Activated CD8-positive, alpha-beta memory T cell treated with anti-CD3 and anti-CD28 coated beads for 4 hours (primary cell): ENCODE data around the gene NECTIN4.
"Not testable (repeated sequence)": the region's sequence is repeated elsewhere in the genome, so short reads cannot be mapped to it uniquely, and the experiment has no call there.

ENCODE experiments used
- DNase-seq, 2 donors: peaks; one replicate each; pipeline ENCODE4 v3.0.0-alpha.2; 2020; ENCODE audit warnings: low read depth in 2 of 2

Gene NECTIN4

GRCh38 chr1:161026954-161027353 lies 62.4 kb downstream of the NECTIN4 start:
- not testable (repeated sequence) for DNase-seq

DNA sequence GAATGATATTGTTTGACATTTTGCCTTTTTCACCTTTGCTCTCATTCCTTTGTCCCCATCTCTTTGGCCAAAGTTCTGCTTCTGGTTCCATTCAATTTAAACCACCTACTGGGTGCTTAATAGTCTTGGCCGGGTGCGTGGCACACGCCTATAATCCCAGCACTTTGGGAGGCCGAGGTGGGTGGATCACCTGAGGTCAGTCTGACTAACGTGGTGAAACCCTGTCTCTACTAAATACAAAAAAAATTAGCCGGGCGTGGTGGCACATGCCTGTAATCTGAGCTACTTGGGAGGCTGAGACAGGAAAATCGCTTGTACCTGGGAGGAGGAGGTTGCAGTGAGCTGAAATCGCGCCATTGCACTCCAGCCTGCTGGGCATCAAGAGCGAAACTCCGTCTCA lies 66.9 kb downstream of the NECTIN4 start:
- not testable (repeated sequence) for DNase-seq

- no peak for DNase-seq
Observed at GRCh38 chr1:161021970-161022353, 67.4 kb downstream of the NECTIN4 start.

DNA sequence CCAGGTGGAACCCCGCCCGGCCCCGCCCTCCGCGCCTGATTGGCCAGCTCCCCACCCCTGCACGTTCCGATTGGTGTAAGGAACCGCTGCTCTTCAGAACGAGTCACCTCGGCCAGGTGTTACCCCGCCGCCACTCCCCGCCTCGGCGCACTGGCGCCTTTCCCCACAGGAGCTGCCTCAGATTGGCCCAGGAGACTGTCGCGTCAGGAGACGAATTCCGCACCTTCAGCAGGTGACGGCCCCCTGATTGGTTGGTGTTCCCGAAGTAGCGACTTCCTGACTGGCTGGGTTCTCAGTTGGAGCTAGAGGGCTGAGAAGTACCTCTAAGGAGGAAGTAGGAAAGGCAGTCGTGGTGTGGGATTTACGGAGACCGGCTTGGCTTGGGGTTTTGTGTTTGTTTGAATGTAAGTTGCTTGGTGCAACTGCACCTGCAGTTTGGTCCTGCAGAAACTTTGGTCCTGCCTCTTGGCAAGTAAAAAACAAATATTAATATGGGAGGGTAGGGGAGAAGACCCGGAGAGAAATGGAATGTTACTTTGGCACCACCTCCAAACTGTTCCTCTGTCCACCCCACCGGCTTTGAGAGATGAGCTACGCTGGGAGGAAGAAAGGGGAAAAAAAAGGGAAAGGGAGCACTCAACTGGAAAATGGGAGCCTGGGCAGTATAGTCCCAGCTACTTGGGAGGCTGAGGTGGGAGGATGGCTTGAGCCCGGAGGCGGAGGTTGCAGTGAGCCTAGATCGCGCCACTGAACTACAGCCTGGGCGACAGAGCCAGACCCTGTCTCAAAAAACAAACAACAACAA lies 68.0 kb downstream of the NECTIN4 start:
- peak; percentile 77 to 79 for DNase-seq
